ENCODE data around the gene CNTN5. TPM values are rescaled to one million over a fixed set of nuclear protein-coding genes. Genes with fewer than 3 reads are reported as not detected.

CNTN5 gene
- total RNA-seq, 1 experiment from 2014 or later: not detected

DNA sequence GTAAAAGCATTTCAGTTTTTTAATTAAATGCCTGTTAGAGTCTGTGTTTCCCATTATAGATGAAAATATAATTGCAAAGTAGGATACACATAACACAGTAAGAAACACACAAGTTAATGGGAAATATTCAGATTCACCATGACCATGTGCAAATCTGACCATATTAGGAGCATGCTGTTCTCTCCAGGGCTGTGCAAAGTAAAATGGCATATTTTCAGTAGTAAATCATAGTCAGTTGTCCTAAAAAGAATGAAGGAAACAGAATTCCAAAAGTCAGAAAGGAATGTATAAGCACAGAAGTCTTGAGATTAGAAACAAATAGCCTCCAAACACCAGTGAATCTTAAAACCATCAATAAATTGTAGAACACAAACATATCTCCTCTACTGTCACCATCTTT is 44.4 kb downstream of the CNTN5 start:
- Histone ChIP-seq H3K56ac (ENCODE audit: insufficient read length, low read depth, low read length) (no peak overlapping the region), H4K91ac (ENCODE audit: insufficient read length, low read depth, low read length) (no peak overlapping the region), H3K4me2 (ENCODE audit: insufficient read depth, insufficient read length, low read length) (no peak overlapping the region), H3K79me1 (ENCODE audit: insufficient read depth, low read depth, low read length, poor library complexity, severe bottlenecking) (no peaks in the 10 kb centered on the region), H3K18ac (ENCODE audit: insufficient read length, low read depth, low read length) (no peak overlapping the region), H3T11ph (ENCODE audit: low read length) (no peak overlapping the region), H2AFZ (ENCODE audit: low read length) (no peak overlapping the region), H3K9ac (ENCODE audit: extremely low read depth, insufficient read length, low read length) (no peak overlapping the region), H3K4me1 (ENCODE audit: insufficient read depth, low read length) (peaks cover 4% of the 10 kb centered on the region; the same call in 1 of the 2 replicates), H3K23ac (ENCODE audit: insufficient read length, low read depth, low read length) (no peak overlapping the region), H4K5ac (ENCODE audit: insufficient read length, low read depth, low read length) (no peak overlapping the region), H2BK15ac (ENCODE audit: low read depth, low read length) (no peak overlapping the region), H3K27me3 (ENCODE audit: insufficient read depth, low read length) (no peaks in the 10 kb centered on the region), H2BK120ac (ENCODE audit: low read depth, low read length, poor library complexity, severe bottlenecking) (no peak overlapping the region), H4K8ac (replicated peaks; ENCODE audit: insufficient read length, low read depth, low read length) (no peak overlapping the region), H3K27ac (ENCODE audit: insufficient read length, low read depth, low read length) (no peak overlapping the region), H3K14ac (ENCODE audit: insufficient read depth, low read length) (no peak overlapping the region), H2BK12ac (ENCODE audit: insufficient read length, low read depth, low read length) (no peak overlapping the region), H4K20me1 (ENCODE audit: control insufficient read depth, insufficient read depth, insufficient read length) (no peaks in the 10 kb centered on the region), H3K4ac (ENCODE audit: low read depth, low read length) (no peak overlapping the region), H3K23me2 (ENCODE audit: insufficient read length, low read depth, low read length, poor library complexity, severe bottlenecking) (no peaks in the 10 kb centered on the region), H3K9me3 (ENCODE audit: control insufficient read depth, low read depth, low read length) (no peaks in the 10 kb centered on the region), H2BK5ac (ENCODE audit: insufficient read length, low read length) (no peak overlapping the region), H2BK20ac (ENCODE audit: low read depth, low read length, poor library complexity, severe bottlenecking) (no peak overlapping the region), H2AK5ac (ENCODE audit: insufficient read length, low read length) (no peak overlapping the region), H3K79me2 (ENCODE audit: insufficient read depth, low read length) (no peaks in the 10 kb centered on the region)
- Mint-ChIP-seq H3K36me3 (ENCODE audit: insufficient read depth in 1 of 3, low read depth in 3 of 3) (no peaks in the 10 kb centered on the region), H3K27ac (no peak overlapping the region), H3K27me3 (ENCODE audit: low read depth) (no peaks in the 10 kb centered on the region), H3K9me3 (no peaks in the 10 kb centered on the region), H3K4me1 (peaks cover 15 to 16% of the 10 kb centered on the region in 2 experiments), H3K4me3 (no peak overlapping the region)
- DNase-seq: no peak
- TF ChIP-seq, protein P1, sequence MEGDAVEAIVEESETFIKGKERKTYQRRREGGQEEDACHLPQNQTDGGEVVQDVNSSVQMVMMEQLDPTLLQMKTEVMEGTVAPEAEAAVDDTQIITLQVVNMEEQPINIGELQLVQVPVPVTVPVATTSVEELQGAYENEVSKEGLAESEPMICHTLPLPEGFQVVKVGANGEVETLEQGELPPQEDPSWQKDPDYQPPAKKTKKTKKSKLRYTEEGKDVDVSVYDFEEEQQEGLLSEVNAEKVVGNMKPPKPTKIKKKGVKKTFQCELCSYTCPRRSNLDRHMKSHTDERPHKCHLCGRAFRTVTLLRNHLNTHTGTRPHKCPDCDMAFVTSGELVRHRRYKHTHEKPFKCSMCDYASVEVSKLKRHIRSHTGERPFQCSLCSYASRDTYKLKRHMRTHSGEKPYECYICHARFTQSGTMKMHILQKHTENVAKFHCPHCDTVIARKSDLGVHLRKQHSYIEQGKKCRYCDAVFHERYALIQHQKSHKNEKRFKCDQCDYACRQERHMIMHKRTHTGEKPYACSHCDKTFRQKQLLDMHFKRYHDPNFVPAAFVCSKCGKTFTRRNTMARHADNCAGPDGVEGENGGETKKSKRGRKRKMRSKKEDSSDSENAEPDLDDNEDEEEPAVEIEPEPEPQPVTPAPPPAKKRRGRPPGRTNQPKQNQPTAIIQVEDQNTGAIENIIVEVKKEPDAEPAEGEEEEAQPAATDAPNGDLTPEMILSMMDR (conservative IDR thresholded peaks at IDR 0.05): no peak
